RKO (cell line): ENCODE measurements around the gene NCLN.
"Not testable (repeated sequence)": the region's sequence is repeated elsewhere in the genome, so short reads cannot be mapped to it uniquely, and the experiment has no call there.

ENCODE experiments used
- DNase-seq: peaks from one replicate; pipeline ENCODE4 v3.0.0-alpha.2; 2016; ENCODE audit warnings: low spot score

Gene NCLN

GRCh38 chr19:3183721-3184641 lies 1.7 kb upstream of the NCLN start:
- DNase-seq = no peak

GRCh38 chr19:3184847-3185460 lies 776 bp upstream of the NCLN start:
- peak; percentile 79 for DNase-seq

GRCh38 chr19:3186160-3186688 lies 494 bp downstream of the NCLN start:
- DNase-seq = no peak

DNA sequence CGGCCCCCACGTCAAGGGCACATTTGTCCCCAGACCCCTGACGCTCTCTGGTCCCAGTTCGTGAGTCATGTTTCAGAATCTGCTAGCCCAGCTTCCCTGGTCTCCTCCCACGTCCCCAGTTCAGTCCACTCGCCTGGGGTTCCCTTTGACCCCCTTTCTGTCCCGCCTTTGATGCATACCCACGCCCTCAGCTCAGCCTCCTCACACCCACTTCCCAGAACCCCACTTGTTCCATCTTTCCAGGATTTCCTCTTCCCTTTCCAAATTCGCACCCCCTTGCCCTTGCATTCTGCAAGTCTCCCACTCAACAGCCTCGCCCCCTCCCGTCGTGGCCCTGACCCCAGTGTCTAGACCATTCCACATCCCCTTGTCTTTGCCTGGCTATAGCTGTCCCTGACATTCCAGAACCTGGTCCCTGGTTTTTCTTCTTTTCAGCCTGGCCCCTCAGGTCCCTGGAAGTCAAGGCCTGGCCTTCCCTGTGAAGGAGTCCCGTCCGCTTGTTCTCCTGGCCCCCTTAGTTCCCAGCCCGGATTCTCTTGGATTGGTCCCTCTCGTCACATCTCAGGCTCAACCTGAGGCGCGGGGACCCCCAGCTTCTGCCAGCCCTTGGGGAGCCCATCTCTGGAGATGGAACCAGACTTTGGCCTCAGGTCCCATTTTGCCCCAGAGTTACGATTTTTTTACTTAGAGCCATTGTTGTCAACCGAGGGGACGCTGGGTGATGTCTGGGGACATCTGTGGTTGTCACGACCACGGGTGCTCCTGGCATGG lies 1.3 kb downstream of the NCLN start:
- peak; percentile 46 for DNase-seq

DNA sequence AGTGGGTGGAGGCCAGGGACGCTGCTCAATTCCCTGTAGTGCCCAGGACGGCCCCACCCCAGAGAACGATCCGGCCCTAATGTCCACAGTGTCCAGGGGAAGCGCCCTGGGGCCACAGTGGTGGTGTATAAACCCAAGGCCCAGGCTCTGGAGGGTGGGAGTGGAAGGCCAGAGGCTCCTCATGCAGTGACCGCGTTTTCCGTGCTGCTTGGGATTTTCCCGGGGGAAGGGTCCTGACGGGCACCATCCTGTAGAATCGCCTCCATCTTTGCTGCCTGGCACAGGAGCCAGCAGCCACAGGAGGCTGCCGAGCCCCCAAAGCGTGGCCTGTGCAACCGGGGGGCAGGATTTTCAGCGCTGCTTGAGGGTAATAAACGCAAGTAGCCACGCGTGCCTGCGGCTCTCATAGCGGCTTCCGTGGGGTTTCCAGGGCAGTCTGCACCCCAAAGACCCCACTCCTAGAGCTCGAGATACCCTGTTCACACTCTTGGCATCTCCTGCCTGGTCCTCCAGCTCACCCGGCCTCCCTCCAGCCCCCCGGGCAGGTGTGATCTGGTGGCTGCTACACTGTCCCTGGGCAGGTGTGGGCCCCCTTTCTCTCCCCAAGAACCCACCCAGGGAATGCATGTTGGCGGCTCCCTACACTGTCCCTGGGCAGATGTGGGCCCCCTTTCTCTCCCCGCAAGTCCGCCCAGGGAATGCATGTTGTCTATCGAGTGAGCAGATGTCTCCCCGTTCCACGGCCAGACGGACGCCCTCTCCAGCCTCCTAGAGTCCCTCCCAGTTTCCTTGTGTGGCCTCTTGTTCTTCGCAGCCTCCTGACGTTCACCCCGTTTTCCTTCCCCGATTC lies 2.2 kb downstream of the NCLN start:
- no peak for DNase-seq

- DNase-seq = no peak
Observed at GRCh38 chr19:3188627-3189596, 3.2 kb downstream of the NCLN start.

DNA sequence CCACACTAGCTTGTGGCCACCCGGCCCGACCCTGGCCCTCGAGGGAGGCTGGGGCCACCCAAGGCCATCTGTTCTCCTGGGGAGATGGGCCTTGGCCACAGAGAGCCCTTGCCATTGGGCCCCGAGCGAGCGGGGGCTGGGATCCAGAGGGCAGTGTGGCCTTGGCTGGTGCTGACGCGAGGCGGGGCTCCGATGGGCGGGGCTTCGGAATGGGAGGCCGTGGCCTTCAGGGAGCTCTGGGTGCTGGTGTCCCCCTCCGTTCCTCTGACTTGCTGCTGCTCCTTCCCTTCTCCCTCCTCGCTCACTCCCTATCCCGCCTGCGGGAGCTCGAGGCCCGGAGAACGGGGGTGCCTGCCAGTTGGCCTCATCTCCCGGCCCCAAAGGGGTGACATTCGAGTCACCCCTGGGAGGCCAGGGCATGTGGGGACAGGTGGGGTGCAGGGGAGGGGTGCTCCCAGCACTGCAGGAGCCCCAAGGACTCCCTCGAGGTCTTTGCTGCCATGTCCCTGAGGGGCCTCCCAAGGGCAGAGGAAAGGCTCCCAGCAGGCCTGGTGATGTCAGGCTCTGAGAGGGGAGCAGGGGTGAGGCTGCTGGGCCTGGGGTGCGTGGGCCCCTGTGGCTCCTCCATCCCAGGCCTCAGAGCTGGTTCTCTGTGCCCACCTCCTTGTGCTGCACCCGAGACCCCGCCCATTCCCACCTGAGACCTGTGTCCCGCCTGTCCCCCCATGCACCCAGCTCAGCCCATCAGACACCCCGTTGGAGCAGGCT lies 4.2 kb downstream of the NCLN start:
- no peak for DNase-seq

DNA sequence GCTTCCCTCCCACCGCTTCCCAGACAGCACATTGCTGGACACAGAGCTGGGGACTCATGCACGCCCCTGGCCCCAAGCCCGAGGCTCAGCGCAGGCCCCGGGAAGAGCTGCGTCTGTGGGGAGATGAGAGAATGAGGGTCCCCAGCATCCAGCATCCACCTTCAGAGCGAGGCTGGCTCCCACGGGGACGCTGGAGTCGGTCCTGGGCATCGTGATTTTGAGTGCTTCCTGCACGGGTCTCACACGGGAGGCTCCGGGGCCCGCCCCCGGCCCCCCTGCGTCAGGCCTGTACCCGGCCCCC lies 4.7 kb downstream of the NCLN start:
- no peak for DNase-seq

GRCh38 chr19:3190921-3191805 lies 5.4 kb downstream of the NCLN start:
- DNase-seq = no peak

GRCh38 chr19:3191806-3192104 lies 6.0 kb downstream of the NCLN start:
- not testable (repeated sequence) for DNase-seq

GRCh38 chr19:3192228-3192635 lies 6.5 kb downstream of the NCLN start:
- DNase-seq = no peak

GRCh38 chr19:3192684-3193083 lies 7.0 kb downstream of the NCLN start:
- DNase-seq = no peak

GRCh38 chr19:3193256-3194105 lies 7.8 kb downstream of the NCLN start:
- DNase-seq = no peak

DNA sequence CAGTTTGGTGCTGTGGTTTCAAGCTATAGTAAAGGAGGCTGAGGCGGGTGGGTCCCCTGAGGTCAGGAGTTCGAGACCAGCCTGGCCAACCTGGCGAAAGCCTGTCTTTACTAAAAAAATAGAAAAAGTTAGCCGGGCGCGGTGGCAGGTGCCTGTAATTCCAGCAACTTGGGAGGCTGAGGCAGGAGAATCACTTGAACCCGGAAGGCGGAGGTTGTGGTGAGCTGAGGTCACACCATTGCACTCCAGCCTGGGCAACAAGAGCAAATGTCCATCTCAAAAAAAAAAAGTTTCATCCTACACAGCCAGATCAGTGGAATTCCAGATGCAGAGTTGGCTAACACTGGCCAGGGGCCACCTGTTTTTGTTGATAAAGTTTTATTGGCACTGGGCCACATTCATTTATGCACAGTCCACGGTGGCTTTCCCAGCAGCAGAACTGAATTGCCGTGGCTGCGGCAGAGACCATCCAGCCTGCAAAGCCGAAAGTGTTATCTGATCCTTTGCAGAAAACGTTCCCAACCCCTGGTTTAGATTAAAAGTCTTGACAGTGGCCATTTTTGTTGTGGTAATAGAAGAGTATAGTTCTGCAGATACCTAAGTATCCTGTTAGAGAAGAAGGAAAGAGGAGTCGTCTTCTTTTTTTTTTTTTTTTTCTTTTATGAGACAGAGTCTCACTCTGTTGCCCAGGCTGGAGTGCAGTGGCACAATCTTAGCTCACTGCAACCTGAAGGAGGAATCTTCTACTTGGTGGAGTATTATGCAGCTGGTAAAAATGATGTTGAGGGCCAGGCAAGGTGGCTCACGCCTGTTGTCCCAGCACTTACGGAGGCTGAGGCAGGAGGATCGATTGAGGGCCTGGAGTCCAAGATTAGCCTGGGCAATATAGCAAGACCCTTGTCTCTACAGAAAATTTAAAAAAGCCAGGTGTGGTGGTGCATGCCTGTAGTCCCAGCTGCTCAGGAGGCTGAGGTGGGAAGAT lies 8.7 kb downstream of the NCLN start:
- no peak for DNase-seq

GRCh38 chr19:3196064-3196932 lies 10.6 kb downstream of the NCLN start:
- DNase-seq = no peak

- DNase-seq = no peak
Observed at GRCh38 chr19:3196933-3197205, 11.1 kb downstream of the NCLN start.
